K562 (cell line): ENCODE measurements around the gene HTR3C. TPM values are rescaled to one million over a fixed set of nuclear protein-coding genes. Genes with fewer than 3 reads are reported as not detected.

Experiments
- ARNT ChIP-seq, 2 experiments: fragments of 450-650 bp; IDR thresholded peaks; 2 replicates each; pipeline ENCODE4 v1.6.1; 2016; ENCODE audit warnings: mild to moderate bottlenecking in 1 of 2
- ATF7 ChIP-seq: fragments of 450-650 bp; IDR thresholded peaks from 2 replicates; pipeline ENCODE4 v1.7.1; 2014; ENCODE audit warnings: mild to moderate bottlenecking, moderate library complexity
- BDP1 ChIP-seq: IDR thresholded peaks from 3 replicates; pipeline ENCODE4 v1.6.1; 2011; ENCODE audit not compliant: insufficient read length, insufficient read depth
- ESRRB ChIP-seq: fragments of 250-450 bp; sonication (Bioruptor Pico); IDR thresholded peaks from 2 replicates; pipeline ENCODE4 v1.5.0; 2020; ENCODE audit warnings: mild to moderate bottlenecking, moderate library complexity, borderline replicate concordance
- L3MBTL2 ChIP-seq: fragments of 450-650 bp; IDR thresholded peaks from 2 replicates; pipeline ENCODE4 v1.6.1; 2016; ENCODE audit warnings: mild to moderate bottlenecking, moderate library complexity
- LEF1 ChIP-seq: fragments of 450-650 bp; IDR thresholded peaks from 2 replicates; pipeline ENCODE4 v1.6.1; 2016; ENCODE audit warnings: mild to moderate bottlenecking
- OTX1 ChIP-seq: fragments of 450-650 bp; formaldehyde crosslinking; IDR thresholded peaks from 2 replicates; pipeline ENCODE4 v1.4.0; 2022; ENCODE audit warnings: mild to moderate bottlenecking
- SIN3B ChIP-seq: fragments of 450-650 bp; IDR thresholded peaks from 2 replicates; pipeline ENCODE4 v1.6.1; 2017; ENCODE audit warnings: low read depth, mild to moderate bottlenecking, moderate library complexity
- SPI1 ChIP-seq: IDR thresholded peaks from 2 replicates; pipeline ENCODE4 v1.6.1; 2011; ENCODE audit warnings: low read depth, low read length, control low read depth, borderline replicate concordance
- TAF7 ChIP-seq: fragments of 450-650 bp; IDR thresholded peaks from 2 replicates; pipeline ENCODE4 v1.6.1; 2016; ENCODE audit warnings: missing genetic modification characterization, missing compliant biosample characterization
- TBL1XR1 ChIP-seq, 2 experiments: IDR thresholded peaks; 2 replicates each; pipeline ENCODE4 v1.6.1; 2012; ENCODE audit warnings: improper control_type of control experiment in 2 of 2, low read length in 2 of 2, mild to moderate bottlenecking in 1 of 2
- U2AF2 ChIP-seq: fragments of 200-400 bp; formaldehyde crosslinking; optimal IDR thresholded peaks from 2 replicates; pipeline ENCODE3; 2017; ENCODE audit warnings: low read depth, mild to moderate bottlenecking, low read length
- YY1 ChIP-seq, 3 experiments: IDR thresholded peaks; 2 replicates each; pipeline ENCODE4 v1.6.1; 2011; ENCODE audit warnings: low read length in 2 of 3, mild to moderate bottlenecking in 2 of 3, moderate library complexity in 2 of 3, borderline replicate concordance in 1 of 3, control low read depth in 1 of 3, low read depth in 1 of 3; ENCODE audit not compliant: insufficient read depth in 3 of 3, insufficient replicate concordance in 2 of 3, control insufficient read depth in 1 of 3, insufficient read length in 1 of 3; ENCODE audit errors: extremely low read depth in 1 of 3
- ZNF766 ChIP-seq: fragments of 200-800 bp; sonication (Bioruptor generic); conservative IDR thresholded peaks from 2 replicates; pipeline ENCODE4 v1.6.1; 2016; ENCODE audit warnings: missing genetic modification characterization, missing compliant biosample characterization
- polyA plus RNA-seq, 8 experiments: library from polyadenylated mRNA; depleted of rRNA in 4 of 8; stranded (reverse) in 5 of 8; unstranded in 3 of 8; fragments of >200 nt; fragmentation: Nextera tagmentation in 2 of 8; fragmentation: Illumina TruSeq in 1 of 8; extraction: Ambion mirVana in 2 of 8; extraction: Trizol in 1 of 8; gene quantifications; 2 replicates each; pipeline versions ENCODE4 v1.2.1 to v1.2.3, GENCODE V29; 2011 to 2014; ENCODE audit warnings: inconsistent platforms in 1 of 8, missing spikeins in 1 of 8
- total RNA-seq, 7 experiments: library from RNA; depleted of rRNA in 6 of 7; stranded (reverse); fragments of >200 nt in 6 of 7; fragmentation: Illumina TruSeq in 2 of 7; extraction: Trizol in 2 of 7; gene quantifications; 2 replicates each; pipeline versions ENCODE4 v1.2.1 to v1.2.3, GENCODE V29; 2011 to 2021; ENCODE audit warnings: low replicate concordance in 1 of 7
- TF ChIP-seq, protein P1 (sequence below): fragments of 150-350 bp; conservative IDR thresholded peaks from 2 replicates; pipeline ENCODE4 v1.6.1; 2014; ENCODE audit warnings: low read length
- TF ChIP-seq, protein P2 (sequence below): fragments of 450-650 bp; IDR thresholded peaks from 2 replicates; pipeline ENCODE4 v1.6.1; 2018; ENCODE audit warnings: mild to moderate bottlenecking, low read depth; ENCODE audit not compliant: partially characterized antibody
- TF ChIP-seq, protein P3 (sequence below): fragments of 250-450 bp; sonication (Bioruptor Pico); IDR thresholded peaks from 2 replicates; pipeline ENCODE4 v1.4.0; 2020; ENCODE audit warnings: borderline replicate concordance
- TF ChIP-seq, protein P4 (sequence below): fragments of 450-650 bp; formaldehyde crosslinking; conservative IDR thresholded peaks from 2 replicates; pipeline ENCODE4 v1.4.0; 2022; ENCODE audit warnings: mild to moderate bottlenecking, missing genetic modification characterization
- TF ChIP-seq, protein P5 (sequence below): fragments of 450-650 bp; formaldehyde crosslinking; IDR thresholded peaks from 2 replicates; pipeline ENCODE4 v1.4.0; 2022; ENCODE audit warnings: missing genetic modification characterization

The HTR3C gene
- total and polyA plus RNA-seq, 9 of the 15 experiments (the other 6 are each of a cell fraction or from before 2014, with no cell fraction given): 0.04 to 0.06 TPM; not detected in 7

DNA sequence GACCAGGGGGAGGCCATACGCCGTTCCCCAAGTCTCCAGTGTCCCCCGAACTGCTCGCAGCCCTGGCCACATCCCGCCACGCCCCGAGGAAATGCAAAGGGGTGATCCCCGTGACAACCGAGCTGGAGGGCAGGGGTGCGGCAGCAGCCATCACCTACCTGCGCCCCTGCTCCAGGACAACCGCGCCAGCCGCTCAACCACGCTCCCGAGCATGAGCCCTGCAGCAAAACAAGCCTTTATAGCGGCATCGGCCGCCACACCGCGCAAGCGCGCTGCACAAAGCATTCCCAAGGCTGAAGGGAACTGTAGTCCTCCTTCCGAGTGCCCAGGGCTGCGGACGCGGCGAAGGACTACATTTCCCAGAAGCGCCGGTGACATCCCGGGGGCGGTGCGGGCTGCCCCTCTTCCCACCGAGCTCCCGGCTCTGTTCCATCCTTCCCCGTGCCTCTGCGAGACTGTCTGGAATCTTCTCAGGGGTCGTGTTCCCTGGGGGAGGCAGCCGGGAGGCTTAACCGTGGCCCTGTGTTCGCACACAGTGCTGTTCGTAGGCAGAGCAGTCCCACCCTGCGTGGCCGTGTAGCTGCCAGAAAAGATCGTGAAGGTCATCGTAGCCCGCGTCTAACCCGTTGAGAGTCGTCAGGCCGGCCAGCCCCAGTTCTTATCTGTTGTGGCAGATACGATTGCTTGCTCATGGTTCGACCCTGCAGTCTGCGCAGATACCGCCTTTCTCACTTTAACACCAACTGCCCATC lies 35.0 kb upstream of the HTR3C start, which contains the start of gene ABCC5 (continued):
- peak; percentile 87 for TF ChIP-seq LEF1
- TF ChIP-seq, protein P1, sequence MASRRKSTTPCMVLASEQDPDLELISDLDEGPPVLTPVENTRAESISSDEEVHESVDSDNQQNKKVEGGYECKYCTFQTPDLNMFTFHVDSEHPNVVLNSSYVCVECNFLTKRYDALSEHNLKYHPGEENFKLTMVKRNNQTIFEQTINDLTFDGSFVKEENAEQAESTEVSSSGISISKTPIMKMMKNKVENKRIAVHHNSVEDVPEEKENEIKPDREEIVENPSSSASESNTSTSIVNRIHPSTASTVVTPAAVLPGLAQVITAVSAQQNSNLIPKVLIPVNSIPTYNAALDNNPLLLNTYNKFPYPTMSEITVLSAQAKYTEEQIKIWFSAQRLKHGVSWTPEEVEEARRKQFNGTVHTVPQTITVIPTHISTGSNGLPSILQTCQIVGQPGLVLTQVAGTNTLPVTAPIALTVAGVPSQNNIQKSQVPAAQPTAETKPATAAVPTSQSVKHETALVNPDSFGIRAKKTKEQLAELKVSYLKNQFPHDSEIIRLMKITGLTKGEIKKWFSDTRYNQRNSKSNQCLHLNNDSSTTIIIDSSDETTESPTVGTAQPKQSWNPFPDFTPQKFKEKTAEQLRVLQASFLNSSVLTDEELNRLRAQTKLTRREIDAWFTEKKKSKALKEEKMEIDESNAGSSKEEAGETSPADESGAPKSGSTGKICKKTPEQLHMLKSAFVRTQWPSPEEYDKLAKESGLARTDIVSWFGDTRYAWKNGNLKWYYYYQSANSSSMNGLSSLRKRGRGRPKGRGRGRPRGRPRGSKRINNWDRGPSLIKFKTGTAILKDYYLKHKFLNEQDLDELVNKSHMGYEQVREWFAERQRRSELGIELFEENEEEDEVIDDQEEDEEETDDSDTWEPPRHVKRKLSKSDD: no peak
- TF ChIP-seq U2AF2: no peak
- TF ChIP-seq, protein P2, sequence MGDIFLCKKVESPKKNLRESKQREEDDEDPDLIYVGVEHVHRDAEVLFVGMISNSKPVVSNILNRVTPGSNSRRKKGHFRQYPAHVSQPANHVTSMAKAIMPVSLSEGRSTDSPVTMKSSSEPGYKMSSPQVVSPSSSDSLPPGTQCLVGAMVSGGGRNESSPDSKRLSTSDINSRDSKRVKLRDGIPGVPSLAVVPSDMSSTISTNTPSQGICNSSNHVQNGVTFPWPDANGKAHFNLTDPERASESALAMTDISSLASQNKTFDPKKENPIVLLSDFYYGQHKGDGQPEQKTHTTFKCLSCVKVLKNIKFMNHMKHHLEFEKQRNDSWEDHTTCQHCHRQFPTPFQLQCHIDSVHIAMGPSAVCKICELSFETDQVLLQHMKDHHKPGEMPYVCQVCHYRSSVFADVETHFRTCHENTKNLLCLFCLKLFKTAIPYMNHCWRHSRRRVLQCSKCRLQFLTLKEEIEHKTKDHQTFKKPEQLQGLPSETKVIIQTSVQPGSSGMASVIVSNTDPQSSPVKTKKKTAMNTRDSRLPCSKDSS: no peak
- TF ChIP-seq L3MBTL2: peak; percentile 72
- TF ChIP-seq, protein P3, sequence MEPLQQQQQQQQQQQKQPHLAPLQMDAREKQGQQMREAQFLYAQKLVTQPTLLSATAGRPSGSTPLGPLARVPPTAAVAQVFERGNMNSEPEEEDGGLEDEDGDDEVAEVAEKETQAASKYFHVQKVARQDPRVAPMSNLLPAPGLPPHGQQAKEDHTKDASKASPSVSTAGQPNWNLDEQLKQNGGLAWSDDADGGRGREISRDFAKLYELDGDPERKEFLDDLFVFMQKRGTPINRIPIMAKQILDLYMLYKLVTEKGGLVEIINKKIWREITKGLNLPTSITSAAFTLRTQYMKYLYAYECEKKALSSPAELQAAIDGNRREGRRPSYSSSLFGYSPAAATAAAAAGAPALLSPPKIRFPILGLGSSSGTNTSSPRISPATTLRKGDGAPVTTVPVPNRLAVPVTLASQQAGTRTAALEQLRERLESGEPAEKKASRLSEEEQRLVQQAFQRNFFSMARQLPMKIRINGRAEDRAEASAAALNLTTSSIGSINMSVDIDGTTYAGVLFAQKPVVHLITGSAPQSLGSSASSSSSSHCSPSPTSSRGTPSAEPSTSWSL (CRISPR knock-in tag): no peak
- peak; percentile 74 for TF ChIP-seq ZNF766
- peak; percentile 68 for TF ChIP-seq TAF7 (tag)
- TF ChIP-seq SIN3B: peak; percentile 15; the same call in 1 of the 2 replicates
- TF ChIP-seq YY1 (IDR thresholded peaks at IDR 0.05; ENCODE audit: borderline replicate concordance in 1 of 3, control insufficient read depth in 1 of 3, extremely low read depth in 1 of 3, insufficient read depth in 3 of 3, insufficient read length in 1 of 3, insufficient replicate concordance in 2 of 3, low read depth in 1 of 3, low read length in 2 of 3): peak in 2 of 3 experiments; percentile 6 to 69
- TF ChIP-seq ESRRB (CRISPR knock-in tag): no peak
- TF ChIP-seq ATF7: peak; percentile 87
- no peak for TF ChIP-seq BDP1
- 0 out of 2 replicates have a peak, but pooled peaks have one; percentile 34 for TF ChIP-seq SPI1
- TF ChIP-seq ARNT (IDR thresholded peaks at IDR 0.05): no peak
- TF ChIP-seq, protein P4, sequence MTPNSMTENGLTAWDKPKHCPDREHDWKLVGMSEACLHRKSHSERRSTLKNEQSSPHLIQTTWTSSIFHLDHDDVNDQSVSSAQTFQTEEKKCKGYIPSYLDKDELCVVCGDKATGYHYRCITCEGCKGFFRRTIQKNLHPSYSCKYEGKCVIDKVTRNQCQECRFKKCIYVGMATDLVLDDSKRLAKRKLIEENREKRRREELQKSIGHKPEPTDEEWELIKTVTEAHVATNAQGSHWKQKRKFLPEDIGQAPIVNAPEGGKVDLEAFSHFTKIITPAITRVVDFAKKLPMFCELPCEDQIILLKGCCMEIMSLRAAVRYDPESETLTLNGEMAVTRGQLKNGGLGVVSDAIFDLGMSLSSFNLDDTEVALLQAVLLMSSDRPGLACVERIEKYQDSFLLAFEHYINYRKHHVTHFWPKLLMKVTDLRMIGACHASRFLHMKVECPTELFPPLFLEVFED (CRISPR knock-in tag): no peak
- 0 out of 2 replicates have a peak, but pooled peaks have one; percentile 34 for TF ChIP-seq OTX1 (CRISPR knock-in tag)
- TF ChIP-seq TBL1XR1 (IDR thresholded peaks at IDR 0.05; ENCODE audit: low read length in 2 of 2): no peak; a peak in 1 of 4 replicates
- TF ChIP-seq, protein P5, sequence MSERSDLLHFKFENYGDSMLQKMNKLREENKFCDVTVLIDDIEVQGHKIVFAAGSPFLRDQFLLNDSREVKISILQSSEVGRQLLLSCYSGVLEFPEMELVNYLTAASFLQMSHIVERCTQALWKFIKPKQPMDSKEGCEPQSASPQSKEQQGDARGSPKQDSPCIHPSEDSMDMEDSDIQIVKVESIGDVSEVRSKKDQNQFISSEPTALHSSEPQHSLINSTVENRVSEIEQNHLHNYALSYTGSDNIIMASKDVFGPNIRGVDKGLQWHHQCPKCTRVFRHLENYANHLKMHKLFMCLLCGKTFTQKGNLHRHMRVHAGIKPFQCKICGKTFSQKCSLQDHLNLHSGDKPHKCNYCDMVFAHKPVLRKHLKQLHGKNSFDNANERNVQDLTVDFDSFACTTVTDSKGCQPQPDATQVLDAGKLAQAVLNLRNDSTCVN: no peak
